GM21737 (cell line): ENCODE data around the gene EML1.
"Not testable (repeated sequence)": the region's sequence is repeated elsewhere in the genome, so short reads cannot be mapped to it uniquely, and the experiment has no call there.

Source experiments
- ATAC-seq: cut with Tn5 transposase; IDR thresholded peaks from one replicate; pipeline ENCODE4 v1.9.1; 2021; ENCODE audit warnings: mild to moderate bottlenecking, moderate library complexity; ENCODE audit not compliant: unreplicated experiment

EML1 gene

DNA sequence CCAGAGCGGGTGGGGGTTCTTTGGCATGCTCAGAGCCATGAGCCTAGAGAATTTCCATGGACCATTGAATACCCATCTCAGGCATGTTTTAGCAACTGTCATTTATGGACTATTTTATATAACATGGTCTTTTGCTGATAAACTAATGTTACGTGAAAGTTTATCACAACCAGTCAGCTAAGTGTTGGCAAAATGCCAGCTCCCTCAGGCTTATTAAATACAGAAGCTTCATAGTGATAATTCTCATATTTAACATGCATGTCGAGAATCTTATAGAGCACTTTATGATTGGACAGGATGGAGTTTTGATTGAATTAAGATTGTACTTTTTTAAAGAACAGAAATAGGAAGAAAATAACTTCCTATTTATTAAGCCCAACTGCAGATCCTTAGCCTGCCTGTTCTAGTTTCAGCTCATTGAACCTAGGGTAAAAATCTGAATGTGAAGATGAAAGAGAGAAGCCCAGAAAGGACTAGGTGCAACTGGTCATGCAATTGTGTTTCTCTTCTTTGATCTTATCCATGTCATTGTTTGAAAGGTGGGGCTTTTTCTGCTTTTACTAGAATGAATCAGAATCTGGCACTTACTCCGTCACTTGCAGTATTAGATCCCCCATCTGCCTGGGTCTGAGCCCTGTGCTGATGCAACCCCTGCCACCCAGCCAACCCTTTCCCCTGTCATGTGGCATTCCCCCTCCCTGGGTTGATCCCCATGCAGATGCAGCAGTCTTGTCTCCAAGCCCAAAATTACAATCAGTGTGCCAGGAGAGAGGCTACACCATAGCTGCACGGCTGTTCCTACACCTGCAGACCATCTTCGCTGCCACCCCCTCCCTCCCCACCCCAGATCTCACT lies 137.4 kb downstream of the EML1 start:
- peak; percentile 79 for ATAC-seq

DNA sequence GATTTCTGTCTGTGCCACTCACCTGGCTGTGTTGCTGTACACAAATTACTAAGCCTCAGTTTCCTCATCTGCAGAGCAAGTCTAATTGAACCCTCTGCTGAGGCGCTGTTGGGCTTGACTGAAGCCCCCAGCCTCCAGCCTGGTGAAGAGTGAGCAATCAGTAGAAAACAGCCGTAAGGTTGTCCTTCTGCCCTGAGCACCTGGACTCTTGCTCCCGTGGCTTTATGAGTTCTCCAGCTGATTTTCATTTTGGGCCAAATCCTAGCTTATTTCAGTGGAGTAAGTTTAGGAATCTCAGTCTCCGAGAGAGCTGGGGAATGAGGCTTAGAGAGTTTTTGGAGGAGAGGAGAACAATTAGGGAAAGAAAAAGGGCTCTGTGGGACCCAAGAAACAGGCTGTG lies 138.1 kb downstream of the EML1 start:
- ATAC-seq = no peak

DNA sequence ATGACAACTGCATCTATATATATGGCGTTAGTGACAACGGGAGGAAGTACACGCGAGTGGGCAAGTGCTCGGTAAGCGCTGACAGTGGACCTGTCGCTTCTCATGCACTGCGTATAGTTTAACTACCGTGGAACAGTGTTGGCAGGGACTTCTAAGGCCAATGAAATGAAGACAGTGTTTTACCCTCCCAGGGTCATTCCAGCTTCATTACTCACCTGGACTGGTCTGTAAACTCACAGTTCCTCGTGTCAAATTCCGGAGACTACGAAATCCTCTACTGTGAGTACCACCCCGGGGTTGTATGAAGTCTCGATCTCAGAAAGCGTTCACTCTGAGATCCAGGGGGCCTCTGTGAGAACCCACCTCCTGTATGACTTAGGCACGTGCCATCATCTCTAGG lies 142.8 kb downstream of the EML1 start:
- no peak for ATAC-seq

DNA sequence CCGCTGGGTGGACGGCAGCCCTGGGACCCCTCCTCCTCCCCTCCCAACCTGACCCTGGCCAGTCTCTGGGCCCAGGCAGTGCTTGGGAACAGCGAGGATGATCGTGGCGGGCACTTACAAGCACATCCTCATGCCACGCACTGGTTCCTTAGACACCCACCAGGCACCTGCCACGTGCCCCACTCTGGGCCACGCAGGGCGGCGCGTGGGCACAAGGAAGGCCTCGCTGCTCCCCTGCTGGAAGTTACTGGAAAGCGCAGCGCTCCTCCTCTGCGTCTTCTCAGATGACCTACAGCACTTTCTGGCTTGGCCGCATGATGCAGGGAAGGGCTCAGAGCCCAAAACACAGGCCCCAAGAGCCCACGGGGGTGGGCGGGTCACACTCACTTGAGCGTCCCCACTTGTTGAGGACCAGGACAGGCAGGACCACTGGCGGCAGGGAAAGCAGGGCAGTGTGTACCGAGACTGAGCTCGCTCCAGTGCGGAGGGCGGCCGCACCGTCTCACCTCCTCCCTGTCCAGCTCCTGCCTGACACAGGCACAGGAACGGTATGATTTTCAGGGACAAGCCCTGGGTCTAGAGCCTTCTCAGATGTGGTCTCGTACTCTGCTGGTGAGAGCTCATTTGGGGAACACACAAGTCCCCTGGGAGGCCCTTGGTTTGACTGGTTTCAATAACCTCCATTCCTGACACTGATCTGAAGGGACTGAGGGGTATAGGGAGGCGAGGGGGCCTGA lies 143.7 kb downstream of the EML1 start:
- ATAC-seq = no peak

DNA sequence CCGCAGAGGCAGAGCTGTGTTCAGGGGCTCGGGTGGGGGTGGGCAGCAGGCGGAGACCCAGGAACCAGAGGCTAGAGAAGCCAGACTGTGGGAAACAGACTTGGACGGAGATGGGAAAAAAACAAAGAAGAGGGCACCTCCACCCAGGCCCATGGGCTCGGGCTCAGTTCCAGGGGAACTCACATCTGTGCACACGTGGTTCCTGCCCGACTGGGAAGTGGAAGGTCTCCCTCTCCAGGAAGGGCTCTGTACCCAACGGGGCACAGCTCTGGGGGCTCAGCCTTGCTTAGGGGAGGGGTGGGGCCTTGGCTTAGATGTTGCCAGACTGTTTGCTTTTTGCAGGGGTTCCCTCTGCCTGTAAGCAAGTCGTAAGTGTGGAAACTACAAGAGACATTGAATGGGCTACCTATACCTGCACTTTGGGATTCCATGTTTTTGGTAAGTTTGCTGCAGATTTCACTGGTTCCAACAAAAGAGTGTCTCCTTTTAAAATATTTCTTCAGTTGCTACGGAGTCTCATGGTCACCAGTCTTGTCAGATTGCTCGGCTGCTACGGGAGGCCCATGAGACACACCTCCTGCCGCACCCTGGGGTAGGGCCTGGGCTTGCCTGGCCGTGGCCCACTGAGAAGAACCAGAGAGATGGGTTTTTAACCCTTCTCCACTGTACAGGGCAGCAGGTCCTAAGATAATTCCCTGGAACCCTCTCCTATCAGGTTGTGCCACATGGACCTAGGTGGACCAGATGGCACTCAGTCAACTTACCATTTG lies 144.4 kb downstream of the EML1 start:
- no peak for ATAC-seq

DNA sequence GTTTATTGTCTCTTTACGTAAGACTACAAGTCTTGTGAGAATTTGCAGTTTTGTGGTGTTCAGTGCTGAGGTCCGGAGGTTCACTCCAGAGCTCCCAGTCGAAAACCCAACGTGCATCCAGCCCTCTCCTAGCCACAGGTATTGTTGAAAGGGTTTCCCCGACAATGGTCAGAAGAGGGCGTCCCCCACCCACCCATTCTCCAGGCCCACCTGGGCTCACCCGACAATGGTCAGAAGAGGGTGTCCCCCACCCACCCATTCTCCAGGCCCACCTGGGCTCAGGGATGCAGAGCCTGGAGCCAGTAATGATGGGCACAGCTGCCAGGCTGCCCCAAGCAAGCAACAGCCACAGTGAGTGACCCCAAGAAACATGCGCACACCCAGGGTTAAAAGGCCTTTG lies 145.2 kb downstream of the EML1 start:
- no peak for ATAC-seq

DNA sequence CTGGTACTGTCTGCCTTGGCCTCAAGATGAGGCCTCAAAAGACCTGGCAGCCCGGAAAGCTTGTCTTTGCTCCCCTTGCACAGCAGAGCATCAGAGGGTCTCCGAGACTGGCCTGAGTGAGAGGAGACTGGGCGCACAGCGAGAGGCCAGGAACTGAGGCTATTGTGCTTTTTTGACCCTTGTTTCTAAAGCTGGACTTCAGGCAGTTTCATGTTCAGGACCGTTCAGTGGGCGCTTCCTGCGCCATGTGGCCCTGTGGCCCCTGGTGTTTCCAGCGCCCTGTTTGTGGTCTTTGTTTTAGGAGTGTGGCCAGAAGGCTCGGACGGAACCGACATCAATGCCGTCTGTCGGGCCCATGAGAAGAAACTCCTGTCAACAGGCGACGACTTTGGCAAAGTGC lies 145.7 kb downstream of the EML1 start:
- ATAC-seq = no peak

DNA sequence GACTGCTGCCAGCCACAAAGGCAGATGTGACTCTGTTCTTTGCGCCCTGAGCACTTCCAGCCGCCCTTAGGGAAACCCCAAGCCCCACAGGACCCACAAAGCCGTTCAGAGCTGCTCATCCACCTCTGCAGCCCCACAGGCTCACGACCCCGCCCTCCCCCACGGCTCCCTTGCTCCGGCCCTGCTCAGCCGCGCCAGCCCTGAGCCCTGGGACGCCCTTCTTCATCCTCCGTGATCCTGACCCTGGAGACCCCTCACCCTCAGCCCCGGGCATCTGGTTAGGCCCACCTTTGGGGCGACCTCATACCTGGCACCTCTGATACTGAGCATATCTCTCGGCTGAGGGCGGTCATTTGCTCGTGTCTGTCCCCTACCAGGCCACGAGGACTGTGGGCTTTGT lies 146.2 kb downstream of the EML1 start:
- ATAC-seq = no peak

DNA sequence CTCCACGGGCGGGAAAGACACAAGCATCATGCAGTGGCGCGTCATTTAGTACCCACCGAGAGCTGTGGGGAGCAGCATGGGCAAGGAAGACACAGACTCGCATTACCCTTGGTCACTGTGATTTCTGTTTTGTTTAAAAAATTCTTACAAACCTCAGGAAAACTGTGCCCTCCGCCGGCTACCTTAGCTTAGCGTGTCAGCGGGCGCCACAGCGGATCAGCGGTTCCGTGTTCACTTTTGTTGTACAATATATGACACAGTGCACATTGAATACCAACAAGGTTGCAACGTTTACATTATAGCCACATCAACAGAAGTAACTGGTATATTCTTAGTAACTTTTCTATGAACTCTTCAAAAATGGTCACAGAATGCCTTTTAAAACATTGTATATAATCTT lies 146.9 kb downstream of the EML1 start:
- no peak for ATAC-seq

DNA sequence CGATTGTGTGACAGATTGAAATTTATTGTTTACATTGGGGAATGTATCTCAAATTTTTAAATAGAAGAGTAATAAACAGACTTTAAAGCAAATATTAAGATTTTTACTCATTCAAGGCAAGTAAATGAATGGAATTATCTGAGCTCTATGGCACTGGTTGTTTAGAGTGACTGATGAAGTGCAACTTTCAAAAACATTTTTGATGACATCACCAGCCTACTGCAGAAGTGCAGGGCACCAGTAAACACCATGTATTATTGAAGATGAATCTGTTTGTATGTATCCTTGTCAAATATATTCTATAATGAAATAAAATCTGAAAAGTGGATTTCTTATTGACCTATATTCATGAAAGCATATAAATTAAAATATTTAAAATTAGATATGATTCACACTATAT lies 148.0 kb downstream of the EML1 start:
- no peak for ATAC-seq

DNA sequence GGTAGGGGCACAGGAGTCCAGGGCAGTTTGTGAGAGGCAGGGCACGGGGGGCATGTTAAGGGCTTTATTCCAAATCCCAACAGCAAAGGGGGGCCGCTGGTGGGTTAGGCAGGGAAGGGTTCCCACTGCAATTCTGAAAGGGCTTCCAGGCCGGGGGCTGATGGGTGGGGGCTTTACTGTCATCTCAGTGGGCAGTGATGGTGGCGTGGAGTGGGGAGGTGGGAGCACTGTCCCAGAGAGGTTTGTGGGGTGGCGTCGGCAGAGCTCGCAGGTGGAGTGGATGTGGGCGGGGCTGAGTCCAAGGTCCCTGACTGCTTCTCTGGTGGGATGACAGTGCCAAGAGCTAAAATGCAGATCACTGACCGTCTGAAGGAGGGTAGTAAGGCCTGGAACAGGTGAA lies 150.4 kb downstream of the EML1 start:
- no peak for ATAC-seq

DNA sequence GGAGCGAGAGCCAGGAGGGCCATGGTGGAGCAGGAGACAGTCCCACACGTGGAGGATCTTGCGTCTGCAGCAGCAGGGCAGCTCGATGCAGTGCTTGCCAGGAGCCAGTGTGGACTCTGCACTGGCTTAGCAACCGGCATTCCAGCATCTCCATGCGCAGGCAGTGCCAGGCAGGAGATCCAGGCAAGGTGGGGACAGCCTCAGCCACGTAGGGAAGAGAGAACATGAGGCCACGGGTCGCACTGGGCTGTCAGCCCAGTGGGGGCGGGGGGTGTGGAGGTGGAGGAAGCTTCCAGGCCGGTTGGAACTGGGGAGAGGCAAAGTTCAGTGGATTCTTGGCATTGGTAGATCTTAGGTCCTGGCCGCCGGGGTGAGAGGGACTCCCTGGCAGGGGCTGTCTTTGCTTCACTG lies 151.0 kb downstream of the EML1 start:
- ATAC-seq = no peak

DNA sequence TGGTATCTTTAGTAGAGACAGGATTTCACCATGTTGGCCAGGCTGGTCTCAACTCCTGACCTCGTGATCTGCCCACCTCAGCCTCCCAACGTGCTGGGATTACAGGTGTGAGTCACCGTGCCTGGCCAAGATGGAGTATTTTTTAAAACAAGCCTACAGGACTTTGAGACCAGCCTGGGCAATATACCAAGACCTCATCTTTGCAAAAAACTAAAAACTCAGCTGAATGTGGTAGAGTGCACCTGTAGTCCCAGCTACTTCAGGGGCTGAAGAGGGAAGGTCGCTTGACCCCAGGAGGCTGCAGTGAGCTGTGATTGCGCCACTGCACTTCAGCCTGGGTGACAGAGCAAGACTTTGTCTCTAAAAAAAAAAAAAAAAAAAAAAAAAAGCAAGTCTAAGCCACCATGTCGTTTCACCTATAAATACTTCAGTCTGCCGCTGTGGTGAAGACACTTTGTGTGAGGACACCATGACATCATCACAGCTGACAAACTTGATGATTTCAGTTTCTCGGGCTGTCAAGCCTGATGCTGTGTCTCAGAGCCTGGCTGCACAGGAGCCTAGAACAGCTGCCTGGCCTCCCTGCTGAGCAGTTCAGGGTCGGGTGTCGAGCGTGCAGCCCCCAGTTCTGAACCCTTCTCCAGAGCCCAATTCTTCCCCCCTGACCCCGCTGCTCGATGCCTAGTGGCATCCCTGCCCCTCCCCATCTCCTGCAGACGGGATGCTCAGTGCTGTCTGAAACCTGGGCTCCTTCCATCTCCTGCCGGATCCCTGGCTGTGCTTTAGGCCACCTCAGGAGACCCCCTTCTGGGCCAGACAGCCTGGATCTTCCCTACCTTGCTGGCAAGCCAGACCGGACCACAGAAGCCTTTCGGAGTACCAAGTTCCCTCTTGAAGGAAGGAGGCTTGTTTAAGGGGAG lies 152.8 kb downstream of the EML1 start:
- ATAC-seq = no peak

DNA sequence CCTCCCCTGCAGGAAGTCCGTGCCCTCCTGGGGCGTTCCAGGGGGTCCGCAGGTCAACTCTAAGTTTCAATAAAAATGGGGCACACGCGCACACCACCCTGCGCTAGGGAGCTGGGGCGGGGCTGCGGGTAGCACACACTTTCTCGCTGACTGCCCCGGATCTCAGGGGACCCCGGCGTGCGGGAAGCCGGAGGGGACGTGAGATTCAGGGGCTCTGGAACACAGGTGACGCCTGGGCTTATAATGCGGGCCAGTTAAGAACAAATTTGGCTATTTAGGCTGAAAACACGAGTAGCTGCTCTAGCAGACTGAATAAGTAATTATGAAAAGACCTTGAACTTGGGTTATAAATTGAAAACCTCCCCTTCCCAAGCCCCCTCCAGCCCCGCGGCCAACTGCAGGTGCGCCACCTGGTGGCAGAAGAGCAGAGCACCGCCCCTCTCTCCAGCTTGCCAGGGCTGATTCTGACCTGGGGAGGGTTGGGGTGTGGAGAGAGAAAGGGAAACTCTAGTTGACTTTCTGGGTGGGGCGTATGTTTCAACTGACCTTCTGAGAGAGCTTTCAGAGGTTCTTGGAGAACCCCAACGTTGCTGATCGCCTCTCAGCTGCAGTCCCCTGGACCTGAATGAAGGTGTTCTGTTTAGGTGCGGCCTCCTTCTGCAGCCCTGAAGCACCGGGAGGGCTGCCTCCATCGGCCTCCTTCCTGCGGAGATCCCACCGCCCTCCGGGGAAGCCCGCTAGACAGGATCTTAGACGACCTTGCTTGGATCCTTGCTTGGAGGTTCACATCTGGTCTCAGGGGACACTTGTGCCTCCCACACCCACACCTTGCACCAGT lies 153.7 kb downstream of the EML1 start:
- peak; percentile 56 for ATAC-seq

DNA sequence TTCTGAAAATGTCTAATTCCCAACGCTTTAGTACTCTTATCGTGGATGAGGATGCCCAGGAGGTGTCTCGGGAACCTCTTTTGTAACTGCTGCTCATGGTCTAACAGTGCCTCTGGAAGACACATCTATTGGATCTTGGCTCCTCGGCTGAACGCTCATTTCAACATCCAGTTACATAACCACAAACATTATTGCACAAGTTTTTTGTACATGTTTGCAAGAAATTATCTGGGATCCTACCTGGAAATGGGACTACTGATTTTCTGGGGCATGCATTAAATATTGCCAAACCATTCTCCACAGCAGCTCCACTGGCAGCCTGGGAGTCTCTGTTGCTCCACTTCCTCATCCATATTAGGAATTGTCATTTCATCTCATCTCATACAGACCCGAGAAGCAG lies 154.5 kb downstream of the EML1 start:
- no peak for ATAC-seq

DNA sequence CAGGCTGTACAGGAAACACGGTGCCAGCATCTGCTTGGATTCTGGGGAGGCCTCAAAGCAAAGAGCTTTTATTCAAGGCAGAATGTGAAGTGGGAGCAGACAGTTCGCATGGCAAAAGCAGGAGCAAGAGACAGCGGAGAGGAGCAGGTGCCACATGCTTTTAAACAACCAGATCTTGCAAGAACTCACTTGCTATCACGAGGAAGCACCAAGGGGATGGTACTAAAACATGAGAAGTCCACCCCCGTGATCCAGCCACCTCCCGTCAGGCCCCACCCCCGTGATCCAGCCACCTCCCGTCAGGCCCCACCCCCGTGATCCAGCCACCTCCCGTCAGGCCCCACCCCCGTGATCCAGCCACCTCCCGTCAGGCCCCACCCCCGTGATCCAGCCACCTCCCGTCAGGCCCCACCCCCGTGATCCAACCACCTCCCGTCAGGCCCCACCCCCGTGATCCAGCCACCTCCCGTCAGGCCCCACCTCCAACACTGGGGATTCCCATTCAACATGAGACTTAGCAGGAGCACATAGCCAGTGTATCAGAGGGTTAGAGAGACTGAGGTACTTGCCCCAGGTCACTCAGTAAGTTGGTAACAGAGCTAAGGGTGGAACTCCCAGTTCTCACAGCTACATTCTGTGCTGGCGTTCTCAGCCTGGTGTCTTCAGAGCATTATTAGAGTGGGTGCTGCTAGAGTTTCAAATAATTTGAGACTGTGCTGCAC lies 156.0 kb downstream of the EML1 start:
- ATAC-seq = not testable (repeated sequence)

DNA sequence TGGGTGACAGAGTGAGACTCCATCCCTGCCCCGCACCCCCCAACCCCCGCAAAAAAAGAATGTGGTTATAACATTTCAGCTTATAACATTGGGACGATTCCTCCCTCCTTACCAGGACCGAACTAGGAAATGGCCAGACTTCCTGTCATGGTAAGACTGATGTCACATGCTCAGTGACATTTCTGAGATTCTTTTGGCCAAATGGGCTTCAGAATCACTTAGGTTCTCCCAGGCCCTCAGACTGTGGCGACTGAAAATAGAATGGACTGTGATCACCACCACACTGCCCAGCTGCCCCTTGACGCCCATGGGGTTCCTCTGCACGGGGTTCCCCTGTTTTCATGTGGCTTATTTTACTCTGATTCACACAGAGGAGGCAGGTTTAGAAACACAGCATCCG lies 157.0 kb downstream of the EML1 start:
- ATAC-seq = no peak

DNA sequence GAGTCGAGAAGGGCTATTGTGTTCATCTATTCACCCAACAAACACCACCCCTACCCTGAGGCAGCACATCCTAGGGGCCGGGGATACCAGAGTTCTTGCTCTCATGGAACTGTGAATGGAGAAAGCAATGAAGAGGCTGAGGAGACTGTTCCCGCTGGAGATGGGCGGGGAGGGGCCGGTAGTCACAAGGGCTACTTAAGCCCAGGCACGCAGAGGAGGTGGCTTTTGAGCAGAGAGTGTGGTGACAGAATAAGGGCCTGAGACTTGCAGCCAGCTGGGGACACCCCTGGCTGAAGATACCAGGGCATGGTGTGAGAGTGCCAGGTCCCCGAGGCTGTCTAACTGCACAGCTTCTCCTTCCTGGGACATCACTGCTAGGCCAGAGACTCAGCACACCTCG lies 157.9 kb downstream of the EML1 start:
- ATAC-seq = no peak

DNA sequence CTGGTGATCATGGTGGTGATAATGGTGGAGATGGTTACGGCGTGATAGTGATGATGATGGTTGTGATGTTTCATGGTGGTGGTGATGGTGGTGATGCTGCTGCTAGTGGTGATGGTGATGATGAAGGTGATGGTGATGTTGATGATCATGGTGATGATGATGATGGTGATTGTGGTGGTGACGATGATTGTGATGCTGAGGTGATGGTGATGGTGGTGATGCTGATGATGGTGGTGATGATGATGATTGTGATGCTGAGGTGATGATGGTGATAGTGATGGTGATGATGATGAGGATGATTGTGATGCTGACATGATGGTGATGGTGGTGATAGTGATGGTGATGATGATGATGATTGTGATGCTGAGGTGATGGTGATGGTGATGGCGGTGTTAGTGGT lies 158.8 kb downstream of the EML1 start:
- ATAC-seq = no peak
